IMR-90 (cell line): ENCODE measurements around the gene TRAPPC14. TPM values are rescaled to one million over a fixed set of nuclear protein-coding genes. Genes with fewer than 3 reads are reported as not detected.

Experiments used
- ATAC-seq: fragments of 200-7000 bp; cut with Tn5 transposase; 2 replicates; pipeline ENCODE4 v1.9.1; 2020; ENCODE audit warnings: low read depth, mild to moderate bottlenecking, moderate library complexity
- BruUV-seq: library from RNA; stranded (reverse); fragments of 400-500 nt; replicated peaks from 2 replicates; lab custom pipeline; 2021; lab: Mats Ljungman, UMichigan
- CTCF ChIA-PET: fragments of 300-600 bp; formaldehyde crosslinking; extraction: SDS; loops from one replicate; lab custom pipeline; 2021; ENCODE audit warnings: antibody characterized with exemption; lab: Yijun Ruan, JAX
- POLR2A ChIA-PET: fragments of 300-600 bp; sonication (Branson Sonifier 250); formaldehyde crosslinking; loops from one replicate; lab custom pipeline; 2022; ENCODE audit warnings: antibody characterized with exemption; ENCODE audit not compliant: unreplicated experiment; lab: Charles Lee
- DNase-seq: peaks from one replicate; pipeline ENCODE4 v3.0.0; 2013
- H2AFZ ChIP-seq: replicated peaks from 2 replicates; pipeline ENCODE3; 2013; ENCODE audit warnings: low read length, mild to moderate bottlenecking; ENCODE audit not compliant: poor library complexity
- H2AK5ac ChIP-seq: 2 replicates; pipeline ENCODE4 v1.6.1; 2013; ENCODE audit warnings: low read depth, low read length, inconsistent platforms
- H2AK9ac ChIP-seq: replicated peaks from 2 replicates; pipeline ENCODE3; 2013; ENCODE audit warnings: mild to moderate bottlenecking, low read depth, low read length, moderate library complexity; ENCODE audit not compliant: poor library complexity
- H2BK120ac ChIP-seq: 2 replicates; pipeline ENCODE4 v1.6.1; 2013; ENCODE audit warnings: low read depth, low read length, inconsistent platforms
- H2BK15ac ChIP-seq: 3 replicates; pipeline ENCODE4 v1.6.1; 2013; ENCODE audit warnings: low read depth, low read length, inconsistent platforms
- H2BK20ac ChIP-seq: 2 replicates; pipeline ENCODE4 v1.6.1; 2013; ENCODE audit warnings: low read depth, mild to moderate bottlenecking, inconsistent platforms, low read length, moderate library complexity
- H2BK5ac ChIP-seq: 2 replicates; pipeline ENCODE4 v1.6.1; 2013; ENCODE audit warnings: mild to moderate bottlenecking, low read depth, low read length, inconsistent platforms; ENCODE audit not compliant: poor library complexity, severe bottlenecking
- H3K14ac ChIP-seq: replicated peaks from 2 replicates; pipeline ENCODE4 v1.6.1; 2013; ENCODE audit warnings: low read depth, low read length, inconsistent platforms
- H3K18ac ChIP-seq: 2 replicates; pipeline ENCODE4 v1.6.1; 2013; ENCODE audit warnings: low read depth, low read length, control low read depth
- H3K23ac ChIP-seq: 2 replicates; pipeline ENCODE4 v1.6.1; 2013; ENCODE audit warnings: low read depth, low read length, inconsistent platforms
- H3K27ac ChIP-seq: 2 replicates; pipeline ENCODE4 v1.5.1; 2013; ENCODE audit warnings: mild to moderate bottlenecking, control low read depth, low read length; ENCODE audit not compliant: insufficient read depth
- H3K27me3 ChIP-seq: 2 replicates; pipeline ENCODE4 v1.6.1; 2013; ENCODE audit warnings: low read length; ENCODE audit not compliant: control insufficient read depth, insufficient read depth
- H3K36me3 ChIP-seq: 2 replicates; pipeline ENCODE4 v1.6.1; 2013; ENCODE audit warnings: low read length, mixed read lengths; ENCODE audit not compliant: control insufficient read depth, insufficient read depth
- H3K4ac ChIP-seq: 2 replicates; pipeline ENCODE4 v1.6.1; 2013; ENCODE audit warnings: low read depth, low read length, inconsistent platforms
- H3K4me1 ChIP-seq: 2 replicates; pipeline ENCODE4 v1.6.1; 2013; ENCODE audit warnings: low read length, mixed read lengths; ENCODE audit not compliant: control insufficient read depth, insufficient read depth
- H3K4me2 ChIP-seq: 2 replicates; pipeline ENCODE4 v1.6.1; 2013; ENCODE audit warnings: low read depth, mild to moderate bottlenecking, control low read depth, low read length, moderate library complexity
- H3K4me3 ChIP-seq: 2 replicates; pipeline ENCODE4 v1.5.1; 2013; ENCODE audit warnings: low read depth, mild to moderate bottlenecking, control low read depth, low read length, moderate library complexity; ENCODE audit not compliant: insufficient read depth
- H3K56ac ChIP-seq: 2 replicates; pipeline ENCODE4 v1.6.1; 2013; ENCODE audit warnings: low read length, inconsistent platforms; ENCODE audit not compliant: insufficient read depth; ENCODE audit errors: extremely low read depth
- H3K79me1 ChIP-seq, 2 experiments: 2 replicates each; pipeline ENCODE4 v1.6.1; 2013; ENCODE audit warnings: low read length in 2 of 2, inconsistent platforms in 1 of 2, low read depth in 1 of 2
- H3K9ac ChIP-seq: 2 replicates; pipeline ENCODE4 v1.6.1; 2013; ENCODE audit warnings: low read depth, low read length, control low read depth
- H3K9me1 ChIP-seq: 2 replicates; pipeline ENCODE4 v1.6.1; 2013; ENCODE audit warnings: low read length, inconsistent platforms; ENCODE audit not compliant: insufficient read depth
- H3K9me3 ChIP-seq: 2 replicates; pipeline ENCODE4 v1.6.1; 2013; ENCODE audit warnings: low read length; ENCODE audit not compliant: control insufficient read depth, insufficient read depth
- H4K20me1 ChIP-seq: 2 replicates; pipeline ENCODE4 v1.6.1; 2013; ENCODE audit warnings: low read length, inconsistent platforms; ENCODE audit not compliant: insufficient read depth
- H4K5ac ChIP-seq: 2 replicates; pipeline ENCODE4 v1.6.1; 2013; ENCODE audit warnings: mild to moderate bottlenecking, low read depth, low read length, control low read depth
- H4K8ac ChIP-seq, 2 experiments: 2 replicates each; pipeline ENCODE4 v1.6.1; 2013; ENCODE audit warnings: low read depth in 2 of 2, low read length in 2 of 2, control low read depth in 1 of 2, inconsistent platforms in 1 of 2
- H4K91ac ChIP-seq: 2 replicates; pipeline ENCODE4 v1.6.1; 2013; ENCODE audit warnings: low read depth, low read length, inconsistent platforms; ENCODE audit not compliant: insufficient read depth
- WGBS, 2 experiments: methylation state at CpG; one replicate each; pipeline versions ENCODE4 v1.1.5 to v1.1.7; 2013; ENCODE audit warnings: missing lambda C conversion rate in 2 of 2; ENCODE audit not compliant: insufficient read length in 1 of 2; ENCODE audit errors: extremely low coverage in 2 of 2; 5-methylcytosine and 5-hydroxymethylcytosine counted together
- dilution Hi-C: fragments of 300-500 bp; cut with HindIII; formaldehyde crosslinking; loops from one replicate; pipeline ENCODE4 v1.14.3; 2018; ENCODE audit warnings: low sequenced_read_pairs; ENCODE audit not compliant: unreplicated experiment
- in situ Hi-C: fragments of 300-500 bp; cut with MboI; formaldehyde crosslinking; loops from 3 replicates; pipeline ENCODE4 v1.14.3; 2019; ENCODE audit warnings: low sequenced_read_pairs, inconsistent platforms, mixed read lengths
- intact Hi-C: fragments of 100-400 bp; cut with micrococcal nuclease; formaldehyde crosslinking; loops from 2 replicates; pipeline ENCODE4 v1.10.0; 2022
- polyA plus RNA-seq, 3 experiments: library from polyadenylated mRNA; depleted of rRNA; stranded (reverse); fragments of >200 nt; gene quantifications; 2 replicates each; pipeline ENCODE4 v1.2.3, GENCODE V29; 2012; ENCODE audit warnings: low replicate concordance in 1 of 3
- total RNA-seq: library from RNA; depleted of rRNA; stranded (reverse); fragments of >200 nt; gene quantifications from 2 replicates; pipeline ENCODE4 v1.2.3, GENCODE V29; 2012
- TF ChIP-seq, protein P1 (sequence below): conservative IDR thresholded peaks from 2 replicates; pipeline ENCODE4 v1.5.1; 2012; ENCODE audit warnings: mild to moderate bottlenecking, low read depth, low read length, improper control_type of control experiment

TRAPPC14 gene
- total and polyA plus RNA-seq, 2 of the 4 experiments (the other 2 are of a cell fraction), result 4.5 to 15.9 TPM

DNA sequence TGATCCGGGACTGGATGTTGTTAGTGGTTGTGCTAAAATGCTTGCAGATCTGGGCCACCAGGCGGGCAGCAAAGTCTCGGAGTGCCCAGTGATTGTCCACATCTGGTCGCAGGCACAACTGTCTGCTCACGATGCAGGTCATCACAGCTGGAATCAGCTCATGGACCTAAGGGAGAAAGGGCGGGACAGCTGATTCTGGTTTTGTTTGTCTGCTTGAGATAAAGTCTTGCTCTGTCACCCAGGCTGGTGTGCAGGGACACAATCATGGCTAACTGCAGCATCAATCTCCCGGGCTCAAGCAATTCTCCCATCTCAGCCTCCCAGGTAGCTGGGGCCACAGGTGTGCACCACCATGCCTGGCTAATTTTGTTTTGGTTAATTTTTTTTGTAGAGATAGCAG, 47.4 kb downstream of the TRAPPC14 start:
- intact Hi-C loops, result no loop called here
- no peak overlapping the region for H3K18ac ChIP-seq

More for the DNA sequence above, 47.4 kb downstream of the TRAPPC14 start:
- Histone ChIP-seq H3K36me3 (peaks cover 63% of the 10 kb centered on the region), H3K27ac (no peak overlapping the region), H4K8ac (no peak overlapping the region), H3K14ac (no peak overlapping the region), H4K5ac (no peak overlapping the region), H3K79me1 (peaks cover 0 to 17% of the 10 kb centered on the region in 2 experiments; a peak in 1 of 4 replicates), H2BK20ac (no peak overlapping the region), H3K9me3 (no peaks in the 10 kb centered on the region), H2BK5ac (no peak overlapping the region), H3K4me2 (no peak overlapping the region), H3K9ac (no peak overlapping the region), H3K4me3 (no peak overlapping the region), H3K4ac (no peak overlapping the region), H4K91ac (no peak overlapping the region), H2AK5ac (no peak overlapping the region), H3K9me1 (no peaks in the 10 kb centered on the region), H4K20me1 (no peaks in the 10 kb centered on the region; the same call in 1 of the 2 replicates), H3K56ac (no peak overlapping the region), H2AFZ (no peak overlapping the region), H3K23ac (no peak overlapping the region), H3K27me3 (no peaks in the 10 kb centered on the region), H3K4me1 (no peaks in the 10 kb centered on the region), H2BK120ac (no peak overlapping the region), H2BK15ac (no peak overlapping the region), H2AK9ac (no peak overlapping the region)
- ChIA-PET POLR2A (interaction anchor here (0.6 kb wide), 1 partner anchor 21 kb away, joined by 8 read pairs; no protein-coding TSS in a partner anchor), CTCF (interaction anchor here (0.5 kb wide), 1 partner anchor 20 kb away, joined by 3 read pairs; no protein-coding TSS in a partner anchor)
- no TSS peak for BruUV-seq
- WGBS, 2 experiments, result 100% methylated on average over 2 of the region's 7 CpGs; no CpG with 5 or more reads in 1 of the 2 experiments
- TF ChIP-seq, protein P1, sequence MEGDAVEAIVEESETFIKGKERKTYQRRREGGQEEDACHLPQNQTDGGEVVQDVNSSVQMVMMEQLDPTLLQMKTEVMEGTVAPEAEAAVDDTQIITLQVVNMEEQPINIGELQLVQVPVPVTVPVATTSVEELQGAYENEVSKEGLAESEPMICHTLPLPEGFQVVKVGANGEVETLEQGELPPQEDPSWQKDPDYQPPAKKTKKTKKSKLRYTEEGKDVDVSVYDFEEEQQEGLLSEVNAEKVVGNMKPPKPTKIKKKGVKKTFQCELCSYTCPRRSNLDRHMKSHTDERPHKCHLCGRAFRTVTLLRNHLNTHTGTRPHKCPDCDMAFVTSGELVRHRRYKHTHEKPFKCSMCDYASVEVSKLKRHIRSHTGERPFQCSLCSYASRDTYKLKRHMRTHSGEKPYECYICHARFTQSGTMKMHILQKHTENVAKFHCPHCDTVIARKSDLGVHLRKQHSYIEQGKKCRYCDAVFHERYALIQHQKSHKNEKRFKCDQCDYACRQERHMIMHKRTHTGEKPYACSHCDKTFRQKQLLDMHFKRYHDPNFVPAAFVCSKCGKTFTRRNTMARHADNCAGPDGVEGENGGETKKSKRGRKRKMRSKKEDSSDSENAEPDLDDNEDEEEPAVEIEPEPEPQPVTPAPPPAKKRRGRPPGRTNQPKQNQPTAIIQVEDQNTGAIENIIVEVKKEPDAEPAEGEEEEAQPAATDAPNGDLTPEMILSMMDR, result no peak
- dilution Hi-C loops, result no loop called here
- no peak for DNase-seq
- in situ Hi-C loops, result no loop called here
- no peak for ATAC-seq
